Measurements from ENCODE around the gene BRINP2. TPM values are rescaled to one million over a fixed set of nuclear protein-coding genes. Genes with fewer than 3 reads are reported as not detected.

Gene BRINP2
- total and polyA plus RNA-seq, 2 of the 8 experiments (the other 6 are each of a cell fraction or from before 2014, with no cell fraction given): 0.39 to 0.42 TPM

- TF ChIP-seq, protein P1, sequence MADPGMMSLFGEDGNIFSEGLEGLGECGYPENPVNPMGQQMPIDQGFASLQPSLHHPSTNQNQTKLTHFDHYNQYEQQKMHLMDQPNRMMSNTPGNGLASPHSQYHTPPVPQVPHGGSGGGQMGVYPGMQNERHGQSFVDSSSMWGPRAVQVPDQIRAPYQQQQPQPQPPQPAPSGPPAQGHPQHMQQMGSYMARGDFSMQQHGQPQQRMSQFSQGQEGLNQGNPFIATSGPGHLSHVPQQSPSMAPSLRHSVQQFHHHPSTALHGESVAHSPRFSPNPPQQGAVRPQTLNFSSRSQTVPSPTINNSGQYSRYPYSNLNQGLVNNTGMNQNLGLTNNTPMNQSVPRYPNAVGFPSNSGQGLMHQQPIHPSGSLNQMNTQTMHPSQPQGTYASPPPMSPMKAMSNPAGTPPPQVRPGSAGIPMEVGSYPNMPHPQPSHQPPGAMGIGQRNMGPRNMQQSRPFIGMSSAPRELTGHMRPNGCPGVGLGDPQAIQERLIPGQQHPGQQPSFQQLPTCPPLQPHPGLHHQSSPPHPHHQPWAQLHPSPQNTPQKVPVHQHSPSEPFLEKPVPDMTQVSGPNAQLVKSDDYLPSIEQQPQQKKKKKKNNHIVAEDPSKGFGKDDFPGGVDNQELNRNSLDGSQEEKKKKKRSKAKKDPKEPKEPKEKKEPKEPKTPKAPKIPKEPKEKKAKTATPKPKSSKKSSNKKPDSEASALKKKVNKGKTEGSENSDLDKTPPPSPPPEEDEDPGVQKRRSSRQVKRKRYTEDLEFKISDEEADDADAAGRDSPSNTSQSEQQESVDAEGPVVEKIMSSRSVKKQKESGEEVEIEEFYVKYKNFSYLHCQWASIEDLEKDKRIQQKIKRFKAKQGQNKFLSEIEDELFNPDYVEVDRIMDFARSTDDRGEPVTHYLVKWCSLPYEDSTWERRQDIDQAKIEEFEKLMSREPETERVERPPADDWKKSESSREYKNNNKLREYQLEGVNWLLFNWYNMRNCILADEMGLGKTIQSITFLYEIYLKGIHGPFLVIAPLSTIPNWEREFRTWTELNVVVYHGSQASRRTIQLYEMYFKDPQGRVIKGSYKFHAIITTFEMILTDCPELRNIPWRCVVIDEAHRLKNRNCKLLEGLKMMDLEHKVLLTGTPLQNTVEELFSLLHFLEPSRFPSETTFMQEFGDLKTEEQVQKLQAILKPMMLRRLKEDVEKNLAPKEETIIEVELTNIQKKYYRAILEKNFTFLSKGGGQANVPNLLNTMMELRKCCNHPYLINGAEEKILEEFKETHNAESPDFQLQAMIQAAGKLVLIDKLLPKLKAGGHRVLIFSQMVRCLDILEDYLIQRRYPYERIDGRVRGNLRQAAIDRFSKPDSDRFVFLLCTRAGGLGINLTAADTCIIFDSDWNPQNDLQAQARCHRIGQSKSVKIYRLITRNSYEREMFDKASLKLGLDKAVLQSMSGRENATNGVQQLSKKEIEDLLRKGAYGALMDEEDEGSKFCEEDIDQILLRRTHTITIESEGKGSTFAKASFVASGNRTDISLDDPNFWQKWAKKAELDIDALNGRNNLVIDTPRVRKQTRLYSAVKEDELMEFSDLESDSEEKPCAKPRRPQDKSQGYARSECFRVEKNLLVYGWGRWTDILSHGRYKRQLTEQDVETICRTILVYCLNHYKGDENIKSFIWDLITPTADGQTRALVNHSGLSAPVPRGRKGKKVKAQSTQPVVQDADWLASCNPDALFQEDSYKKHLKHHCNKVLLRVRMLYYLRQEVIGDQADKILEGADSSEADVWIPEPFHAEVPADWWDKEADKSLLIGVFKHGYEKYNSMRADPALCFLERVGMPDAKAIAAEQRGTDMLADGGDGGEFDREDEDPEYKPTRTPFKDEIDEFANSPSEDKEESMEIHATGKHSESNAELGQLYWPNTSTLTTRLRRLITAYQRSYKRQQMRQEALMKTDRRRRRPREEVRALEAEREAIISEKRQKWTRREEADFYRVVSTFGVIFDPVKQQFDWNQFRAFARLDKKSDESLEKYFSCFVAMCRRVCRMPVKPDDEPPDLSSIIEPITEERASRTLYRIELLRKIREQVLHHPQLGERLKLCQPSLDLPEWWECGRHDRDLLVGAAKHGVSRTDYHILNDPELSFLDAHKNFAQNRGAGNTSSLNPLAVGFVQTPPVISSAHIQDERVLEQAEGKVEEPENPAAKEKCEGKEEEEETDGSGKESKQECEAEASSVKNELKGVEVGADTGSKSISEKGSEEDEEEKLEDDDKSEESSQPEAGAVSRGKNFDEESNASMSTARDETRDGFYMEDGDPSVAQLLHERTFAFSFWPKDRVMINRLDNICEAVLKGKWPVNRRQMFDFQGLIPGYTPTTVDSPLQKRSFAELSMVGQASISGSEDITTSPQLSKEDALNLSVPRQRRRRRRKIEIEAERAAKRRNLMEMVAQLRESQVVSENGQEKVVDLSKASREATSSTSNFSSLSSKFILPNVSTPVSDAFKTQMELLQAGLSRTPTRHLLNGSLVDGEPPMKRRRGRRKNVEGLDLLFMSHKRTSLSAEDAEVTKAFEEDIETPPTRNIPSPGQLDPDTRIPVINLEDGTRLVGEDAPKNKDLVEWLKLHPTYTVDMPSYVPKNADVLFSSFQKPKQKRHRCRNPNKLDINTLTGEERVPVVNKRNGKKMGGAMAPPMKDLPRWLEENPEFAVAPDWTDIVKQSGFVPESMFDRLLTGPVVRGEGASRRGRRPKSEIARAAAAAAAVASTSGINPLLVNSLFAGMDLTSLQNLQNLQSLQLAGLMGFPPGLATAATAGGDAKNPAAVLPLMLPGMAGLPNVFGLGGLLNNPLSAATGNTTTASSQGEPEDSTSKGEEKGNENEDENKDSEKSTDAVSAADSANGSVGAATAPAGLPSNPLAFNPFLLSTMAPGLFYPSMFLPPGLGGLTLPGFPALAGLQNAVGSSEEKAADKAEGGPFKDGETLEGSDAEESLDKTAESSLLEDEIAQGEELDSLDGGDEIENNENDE (IDR thresholded peaks at IDR 0.05; ENCODE audit: insufficient replicate concordance, low read length): no peak
- TF ChIP-seq JUN (IDR thresholded peaks at IDR 0.05; ENCODE audit: low read depth, low read length) (no peak), USF2 (IDR thresholded peaks at IDR 0.05; ENCODE audit: low read length) (no peak), PHF8 (conservative IDR thresholded peaks at IDR 0.05; ENCODE audit: low read depth, low read length) (no peak), ZNF274 (IDR thresholded peaks at IDR 0.05; ENCODE audit: borderline replicate concordance, extremely low read depth, low read length) (no peak), SP2 (IDR thresholded peaks at IDR 0.05; ENCODE audit: low read length) (no peak), TCF12 (IDR thresholded peaks at IDR 0.05; ENCODE audit: low read depth, low read length) (no peak), RFX5 (IDR thresholded peaks at IDR 0.05; ENCODE audit: borderline replicate concordance, low read depth, low read length) (no peak), RAD21 (IDR thresholded peaks at IDR 0.05 in 1 of 2, conservative IDR thresholded peaks at IDR 0.05 in 1 of 2; ENCODE audit: low read depth in 2 of 2, low read length in 2 of 2) (no peak)
These were observed 78.5 kb downstream of the BRINP2 start (continued) for GRCh38 chr1:177249231-177249630.

Data from H1 (cell line).